Medulla oblongata (tissue), 1 donor: ENCODE data around the gene CTNND1.
"Not testable (repeated sequence)": the region's sequence is repeated elsewhere in the genome, so short reads cannot be mapped to it uniquely, and the experiment has no call there.

Experiments
- DNase-seq: peaks from one replicate; pipeline ENCODE4 v3.0.0-alpha.2; 2015; ENCODE audit errors: extremely low spot score

CTNND1 gene

DNA sequence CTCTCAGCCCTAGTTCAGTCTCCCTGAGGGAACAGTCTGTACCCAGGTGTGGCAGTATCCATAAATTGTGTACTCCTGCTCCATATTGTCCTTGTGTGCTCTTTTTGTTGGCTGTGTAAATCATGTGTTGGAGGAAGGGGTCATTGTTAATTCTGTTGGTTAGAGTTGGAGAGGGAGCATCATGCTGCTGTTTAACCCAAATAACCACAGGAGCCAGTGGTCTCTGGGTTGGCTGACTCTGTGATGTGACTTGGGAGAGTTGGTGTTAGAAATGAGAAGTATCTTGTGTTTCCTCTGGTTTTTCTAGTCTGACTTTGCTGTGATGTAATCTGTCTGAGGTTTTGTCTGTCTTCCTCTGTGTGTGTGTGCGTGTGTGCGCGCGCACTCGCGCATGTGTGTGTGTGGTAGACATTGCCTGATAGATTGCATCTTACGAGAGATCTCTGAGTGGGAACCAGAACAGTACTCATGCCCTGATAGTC lies 30.5 kb downstream of the CTNND1 start:
- peak; percentile 86 for DNase-seq

- DNase-seq, result peak; percentile 60
These were observed 31.3 kb downstream of the CTNND1 start for GRCh38 chr11:57792870-57793269.

- no peak for DNase-seq
These were observed 31.9 kb downstream of the CTNND1 start for GRCh38 chr11:57793351-57794115.

DNA sequence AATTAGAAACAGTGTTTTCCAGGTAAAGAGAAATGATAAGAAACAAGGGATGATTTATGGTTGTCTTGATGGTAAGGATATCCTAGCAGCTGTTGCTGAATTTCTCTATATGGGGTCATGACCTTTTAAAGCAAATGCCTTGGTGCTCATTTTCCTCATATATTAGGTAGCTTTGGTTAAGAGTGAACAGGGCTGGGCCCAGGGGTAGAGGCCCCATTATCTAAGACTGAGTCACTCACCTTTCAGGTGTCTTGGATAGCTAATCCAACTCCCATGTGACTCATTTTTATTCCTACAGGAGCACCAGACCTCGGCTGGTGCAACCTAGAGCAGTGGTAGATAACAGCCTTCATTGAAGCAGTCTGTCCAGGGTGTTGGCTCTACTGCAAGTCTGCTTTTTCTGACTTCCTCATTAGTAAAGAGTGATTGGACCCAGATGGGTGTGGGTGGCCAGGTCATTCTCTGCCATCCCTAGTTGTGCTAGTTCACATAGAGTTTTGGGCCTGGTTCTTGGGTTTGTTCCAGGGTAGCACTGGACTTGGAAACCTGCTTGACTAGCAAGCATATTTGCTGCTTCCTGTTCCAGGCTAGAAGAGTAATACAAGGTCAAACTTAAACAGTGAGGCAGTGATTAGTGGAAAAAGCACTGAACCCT lies 37.4 kb downstream of the CTNND1 start:
- no peak for DNase-seq

DNA sequence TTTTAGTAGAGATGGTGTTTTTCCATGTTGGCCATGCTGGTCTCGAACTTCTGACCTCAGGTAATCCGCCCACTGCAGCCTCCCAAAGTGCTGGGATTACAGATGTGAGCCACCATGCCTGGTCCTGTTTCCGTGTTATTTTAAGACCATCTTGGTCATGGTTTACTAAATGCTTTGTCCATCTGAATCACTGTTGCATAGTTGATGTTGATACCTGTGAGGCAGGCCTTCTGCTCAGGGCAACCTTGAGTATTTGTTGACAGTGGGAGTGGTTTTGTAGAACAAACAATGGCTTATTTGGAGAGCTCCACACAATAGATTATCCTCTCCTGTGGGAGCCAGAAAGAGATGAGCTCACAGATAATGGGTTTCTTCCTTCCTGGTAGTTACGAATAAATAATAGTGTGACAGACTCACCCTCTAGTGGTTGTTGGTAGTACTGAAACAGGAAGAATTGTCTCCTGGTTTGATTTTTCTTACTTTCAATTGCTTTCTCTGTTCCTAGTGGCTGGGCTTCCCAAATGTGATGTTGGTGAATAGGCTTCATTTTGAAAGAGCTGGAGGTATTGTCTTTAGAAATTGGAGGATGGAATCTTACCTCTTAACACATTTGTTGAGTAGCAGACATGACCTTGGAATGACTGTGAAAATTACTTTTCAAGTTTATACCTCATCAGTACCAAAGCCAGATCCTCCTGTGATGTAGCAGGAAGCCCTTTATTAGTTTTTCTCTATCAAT lies 39.0 kb downstream of the CTNND1 start:
- peak; percentile 91 for DNase-seq

DNA sequence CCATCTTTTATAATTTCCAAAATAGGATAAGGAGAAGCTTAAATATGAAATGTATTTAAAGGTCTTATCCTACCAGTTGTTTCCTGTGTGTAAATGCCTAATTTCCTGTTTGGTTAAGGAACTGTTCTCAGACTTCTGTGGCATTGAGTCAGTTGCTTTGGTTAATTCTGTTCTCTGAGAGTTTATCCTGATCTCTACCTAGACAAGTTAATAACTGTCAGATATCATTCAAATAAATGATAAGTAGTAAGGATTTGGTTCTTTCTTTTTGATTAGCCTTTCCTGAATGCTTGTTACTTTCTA lies 39.5 kb downstream of the CTNND1 start:
- no peak for DNase-seq

- no peak for DNase-seq
These were observed 40.8 kb downstream of the CTNND1 start for GRCh38 chr11:57802411-57802810.

DNA sequence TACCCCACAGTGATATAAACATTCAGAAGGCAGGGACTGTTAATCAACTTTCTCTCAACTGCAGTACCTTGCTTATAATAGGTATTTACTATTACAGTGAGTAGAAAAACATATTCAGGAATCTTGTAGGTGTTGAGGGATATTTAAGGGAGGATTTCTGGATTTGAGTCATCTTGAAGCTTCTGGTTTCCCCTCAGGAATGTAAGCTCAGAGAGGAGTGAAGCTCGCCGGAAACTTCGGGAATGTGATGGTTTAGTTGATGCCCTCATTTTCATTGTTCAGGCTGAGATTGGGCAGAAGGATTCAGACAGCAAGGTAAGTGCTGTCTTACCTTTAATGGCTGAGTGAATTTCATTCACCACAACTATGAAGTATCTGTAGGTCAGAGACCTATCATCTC lies 42.9 kb downstream of the CTNND1 start:
- no peak for DNase-seq

DNA sequence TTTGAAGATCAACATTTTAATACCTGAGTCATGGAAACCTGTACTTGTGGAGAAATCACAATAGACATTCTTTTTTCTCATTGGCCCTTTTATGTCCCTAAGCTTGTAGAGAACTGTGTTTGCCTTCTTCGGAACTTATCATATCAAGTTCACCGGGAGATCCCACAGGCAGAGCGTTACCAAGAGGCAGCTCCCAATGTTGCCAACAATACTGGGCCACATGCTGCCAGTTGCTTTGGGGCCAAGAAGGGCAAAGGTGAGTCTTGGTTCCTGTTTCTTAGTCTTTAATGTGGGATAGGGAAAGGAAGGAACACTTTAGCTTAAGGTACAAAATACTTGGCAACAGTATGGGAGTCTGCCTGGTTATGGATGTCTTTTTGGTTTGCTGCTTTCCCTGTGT lies 44.2 kb downstream of the CTNND1 start:
- no peak for DNase-seq

- peak; percentile 76 for DNase-seq
These were observed 51.0 kb downstream of the CTNND1 start for GRCh38 chr11:57812634-57813033.

GRCh38 chr11:57815476-57815875 lies 53.9 kb downstream of the CTNND1 start:
- no peak for DNase-seq

DNA sequence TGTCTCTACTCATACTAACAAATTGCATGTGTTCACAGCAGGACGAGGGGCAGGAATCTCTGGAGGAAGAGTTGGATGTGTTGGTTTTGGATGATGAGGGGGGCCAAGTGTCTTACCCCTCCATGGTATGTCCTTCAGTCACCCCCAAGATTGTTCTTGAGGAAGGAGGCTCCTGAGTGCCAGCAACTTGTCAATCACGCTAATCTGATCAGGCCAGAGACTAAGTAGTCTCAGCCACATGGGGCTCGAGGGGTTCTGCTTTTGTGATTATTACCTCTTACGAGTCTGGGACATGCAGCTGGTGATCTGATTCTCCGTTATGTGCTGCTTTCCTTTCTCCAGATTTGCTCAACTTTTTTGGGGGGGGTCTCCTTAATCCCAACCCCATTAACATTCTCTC lies 54.3 kb downstream of the CTNND1 start:
- DNase-seq, result no peak

- no peak for DNase-seq
These were observed 57.2 kb downstream of the CTNND1 start for GRCh38 chr11:57818812-57819211.

- DNase-seq, result no peak
These were observed 57.8 kb downstream of the CTNND1 start for GRCh38 chr11:57819252-57819979.

- DNase-seq, result no peak
These were observed 62.3 kb downstream of the CTNND1 start for GRCh38 chr11:57823859-57824258.

- DNase-seq, result no peak
These were observed 73.2 kb downstream of the CTNND1 start for GRCh38 chr11:57834852-57835251.

GRCh38 chr11:57838609-57839008 lies 77.0 kb downstream of the CTNND1 start:
- DNase-seq, result not testable (repeated sequence)

DNA sequence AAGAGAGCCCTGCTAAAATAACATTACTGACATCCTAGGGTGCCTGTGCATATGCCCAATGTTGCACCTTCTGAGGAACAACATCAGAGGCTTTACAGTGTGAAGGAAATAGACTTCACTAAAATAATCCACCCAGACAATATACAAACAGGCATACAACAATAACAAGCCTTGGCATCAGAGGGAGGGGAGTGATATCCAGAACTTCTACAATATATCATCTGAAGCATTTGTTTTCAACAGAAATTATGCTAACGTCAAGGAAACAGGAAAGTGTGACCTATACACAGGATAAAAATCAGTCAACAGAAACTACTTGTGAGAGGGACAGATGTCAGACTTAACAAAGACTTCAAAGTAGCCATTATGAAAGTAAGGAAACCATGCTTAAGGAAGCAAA lies 81.3 kb downstream of the CTNND1 start:
- DNase-seq, result no peak

DNA sequence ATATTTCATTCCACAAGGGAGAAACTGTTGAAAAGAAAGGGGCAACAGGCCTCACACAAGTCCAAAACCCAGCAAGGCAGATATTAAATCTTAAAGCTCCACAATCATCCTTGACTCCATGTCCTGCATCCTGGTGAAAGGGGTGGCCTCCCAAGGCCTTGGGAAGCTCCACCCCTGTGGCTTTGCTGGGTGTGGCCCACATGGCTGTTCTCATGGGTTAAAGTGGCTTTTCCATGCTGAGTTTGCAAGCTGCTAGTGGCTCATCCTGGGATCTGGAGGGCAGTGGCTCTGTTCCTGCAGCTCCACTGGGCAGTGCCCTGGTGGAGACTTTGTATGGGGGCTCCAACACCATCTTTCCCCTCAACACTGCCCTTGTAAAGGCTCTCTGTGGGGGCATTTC lies 106.4 kb downstream of the CTNND1 start:
- no peak for DNase-seq

GRCh38 chr11:57868491-57868890 lies 106.9 kb downstream of the CTNND1 start:
- no peak for DNase-seq
